ENCODE results near the gene GPC5. TPM values are rescaled to one million over a fixed set of nuclear protein-coding genes. Genes with fewer than 3 reads are reported as not detected.
"Not testable (repeated sequence)": the region's sequence is repeated elsewhere in the genome, so short reads cannot be mapped to it uniquely, and the experiment has no call there.

GPC5 gene
- total and polyA plus RNA-seq, 4 donors = 15.2 to 54.4 (median 24.0) TPM

DNA sequence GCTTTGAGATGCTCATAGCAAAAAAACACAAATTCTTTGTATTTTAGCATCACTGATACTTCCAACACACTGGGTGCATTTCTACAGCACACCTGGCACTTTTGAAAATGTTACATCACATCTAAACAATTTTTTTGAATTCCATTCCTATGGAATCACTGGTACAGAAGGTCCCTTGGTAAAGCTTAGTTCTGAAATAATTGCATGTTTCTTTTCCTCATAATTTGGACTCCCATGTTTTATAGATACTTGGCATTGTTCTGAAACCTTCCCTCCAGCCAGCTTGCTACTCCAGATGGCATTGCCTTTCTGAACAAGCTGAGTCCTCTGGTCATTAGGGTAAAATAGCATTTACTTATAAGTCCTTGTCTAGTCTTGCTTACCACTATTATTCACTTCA lies 1346.8 kb downstream of the GPC5 start:
- Histone ChIP-seq H3K36me3 (ENCODE audit: control insufficient read depth, insufficient read depth, low read length) (no peaks in the 10 kb centered on the region), H3K4me3 (ENCODE audit: low read depth, low read length) (no peak overlapping the region), H3K4me1 (ENCODE audit: control insufficient read depth, insufficient read depth, low read length) (no peaks in the 10 kb centered on the region), H3K27ac (ENCODE audit: low read depth, low read length) (no peak overlapping the region), H3K27me3 (ENCODE audit: control insufficient read depth, insufficient read depth, low read length) (no peaks in the 10 kb centered on the region), H3K9me3 (ENCODE audit: control insufficient read depth, insufficient read depth, low read length) (no peaks in the 10 kb centered on the region)
- peak in 2 of 6 donors; percentile 4 to 10 for DNase-seq (ENCODE audit: low read depth in 4 of 6, low spot score in 6 of 6)

DNA sequence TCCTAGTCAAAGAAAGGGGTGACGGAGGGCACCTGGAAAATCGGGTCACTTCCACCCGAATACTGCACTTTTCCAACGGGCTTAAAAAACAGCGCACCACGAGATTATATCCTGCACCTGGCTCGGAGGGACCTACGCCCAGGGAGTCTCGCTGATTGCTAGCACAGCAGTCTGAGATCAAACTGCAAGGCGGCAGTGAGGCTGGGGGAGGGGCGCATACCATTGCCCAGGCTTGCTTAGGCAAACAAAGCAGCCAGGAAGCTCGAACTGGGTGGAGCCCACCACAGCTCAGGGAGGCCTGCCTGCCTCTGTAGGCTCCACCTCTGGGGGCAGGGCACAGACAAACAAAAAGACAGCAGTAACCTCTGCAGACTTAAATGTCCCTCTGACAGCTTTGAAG lies 1354.3 kb downstream of the GPC5 start:
- not testable (repeated sequence) for DNase-seq (ENCODE audit: low read depth in 4 of 6, low spot score in 6 of 6); H3K4me1 ChIP-seq (ENCODE audit: control insufficient read depth, insufficient read depth, low read length); H3K36me3 ChIP-seq (ENCODE audit: control insufficient read depth, insufficient read depth, low read length); H3K27me3 ChIP-seq (ENCODE audit: control insufficient read depth, insufficient read depth, low read length); H3K9me3 ChIP-seq (ENCODE audit: control insufficient read depth, insufficient read depth, low read length); H3K4me3 ChIP-seq (ENCODE audit: low read depth, low read length); H3K27ac ChIP-seq (ENCODE audit: low read depth, low read length)
- WGBS (ENCODE audit: insufficient coverage) = 98% methylated on average over 8 of the region's 12 CpGs

DNA sequence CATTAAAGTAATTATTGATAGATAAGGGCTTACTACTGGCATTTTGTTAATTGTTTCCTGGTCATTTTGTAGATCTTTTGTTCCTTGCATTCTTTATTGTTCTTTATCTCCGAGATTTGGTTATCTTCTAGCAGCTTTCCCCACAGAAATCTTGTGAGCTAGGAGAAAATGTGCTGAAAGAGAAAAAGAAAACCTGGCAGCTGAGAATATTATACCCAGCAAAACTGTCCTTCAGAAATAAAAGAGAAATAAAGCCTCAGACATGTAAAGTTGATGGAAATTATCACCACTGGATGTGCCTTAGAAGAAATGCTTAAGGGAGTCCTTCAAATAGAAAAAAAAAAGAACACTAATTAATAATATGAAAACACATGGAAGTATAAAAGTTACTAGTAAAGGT lies 1363.3 kb downstream of the GPC5 start:
- H3K27me3 ChIP-seq (ENCODE audit: control insufficient read depth, insufficient read depth, low read length) = no peaks in the 10 kb centered on the region
- DNase-seq (ENCODE audit: low read depth in 4 of 6, low spot score in 6 of 6) = no peak
- no CpG with 5 or more reads among the region's 1 CpG for WGBS (ENCODE audit: insufficient coverage)
- H3K27ac ChIP-seq (ENCODE audit: low read depth, low read length) = no peak overlapping the region
- H3K36me3 ChIP-seq (ENCODE audit: control insufficient read depth, insufficient read depth, low read length) = no peaks in the 10 kb centered on the region
- peaks cover 1% of the 10 kb centered on the region for H3K9me3 ChIP-seq (ENCODE audit: control insufficient read depth, insufficient read depth, low read length)
- no peaks in the 10 kb centered on the region for H3K4me1 ChIP-seq (ENCODE audit: control insufficient read depth, insufficient read depth, low read length)
- H3K4me3 ChIP-seq (ENCODE audit: low read depth, low read length) = no peak overlapping the region

DNA sequence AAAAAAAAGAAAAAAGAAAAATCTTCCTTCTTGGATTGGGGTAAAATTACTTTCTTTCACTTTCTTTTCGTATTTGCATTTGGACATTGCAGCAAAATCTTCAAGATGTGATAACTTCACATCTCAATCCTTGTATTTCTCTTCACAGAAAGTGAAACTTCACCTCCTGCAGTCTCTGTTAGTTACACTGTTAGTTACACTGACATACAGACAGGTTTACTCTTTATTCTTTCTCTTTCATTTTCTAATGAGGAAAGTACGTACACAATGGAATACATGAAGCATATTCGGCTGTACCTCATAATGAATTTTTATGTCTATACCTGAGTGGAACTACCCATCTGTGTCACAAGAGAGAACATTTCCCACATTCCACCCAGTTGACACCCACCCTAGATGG lies 1369.0 kb downstream of the GPC5 start:
- 86% methylated on average over 1 of the region's 3 CpGs for WGBS (ENCODE audit: insufficient coverage)
- no peaks in the 10 kb centered on the region for H3K4me1 ChIP-seq (ENCODE audit: control insufficient read depth, insufficient read depth, low read length)
- no peaks in the 10 kb centered on the region for H3K36me3 ChIP-seq (ENCODE audit: control insufficient read depth, insufficient read depth, low read length)
- no peaks in the 10 kb centered on the region for H3K27me3 ChIP-seq (ENCODE audit: control insufficient read depth, insufficient read depth, low read length)
- H3K4me3 ChIP-seq (ENCODE audit: low read depth, low read length) = no peak overlapping the region
- DNase-seq (ENCODE audit: low read depth in 4 of 6, low spot score in 6 of 6) = no peak
- H3K9me3 ChIP-seq (ENCODE audit: control insufficient read depth, insufficient read depth, low read length) = no peaks in the 10 kb centered on the region
- no peak overlapping the region for H3K27ac ChIP-seq (ENCODE audit: low read depth, low read length)

DNA sequence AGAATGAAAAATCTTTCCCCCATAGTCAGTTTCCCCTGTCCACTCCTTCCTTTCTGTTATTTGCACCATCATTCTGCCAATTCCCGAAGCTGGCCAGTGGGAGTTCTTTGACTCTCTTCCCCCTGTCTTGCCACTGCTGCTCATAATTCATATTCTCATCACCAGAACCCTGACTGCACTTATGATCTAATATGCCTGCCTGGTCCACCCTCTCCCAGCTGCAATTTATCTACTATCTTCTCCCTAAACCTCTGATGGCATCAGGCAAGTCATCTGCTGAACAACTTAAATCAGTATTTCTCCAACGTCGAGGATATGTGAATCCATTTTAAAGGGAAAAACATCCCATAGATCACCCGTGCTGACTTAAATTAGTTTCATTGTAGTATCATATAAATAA lies 1370.2 kb downstream of the GPC5 start:
- DNase-seq (ENCODE audit: low read depth in 4 of 6, low spot score in 6 of 6) = no peak
- 100% methylated on average over 1 of the region's 4 CpGs for WGBS (ENCODE audit: insufficient coverage)
- H3K9me3 ChIP-seq (ENCODE audit: control insufficient read depth, insufficient read depth, low read length) = no peaks in the 10 kb centered on the region
- no peak overlapping the region for H3K27ac ChIP-seq (ENCODE audit: low read depth, low read length)
- H3K4me3 ChIP-seq (ENCODE audit: low read depth, low read length) = no peak overlapping the region
- no peaks in the 10 kb centered on the region for H3K36me3 ChIP-seq (ENCODE audit: control insufficient read depth, insufficient read depth, low read length)
- H3K4me1 ChIP-seq (ENCODE audit: control insufficient read depth, insufficient read depth, low read length) = no peaks in the 10 kb centered on the region
- H3K27me3 ChIP-seq (ENCODE audit: control insufficient read depth, insufficient read depth, low read length) = no peaks in the 10 kb centered on the region

DNA sequence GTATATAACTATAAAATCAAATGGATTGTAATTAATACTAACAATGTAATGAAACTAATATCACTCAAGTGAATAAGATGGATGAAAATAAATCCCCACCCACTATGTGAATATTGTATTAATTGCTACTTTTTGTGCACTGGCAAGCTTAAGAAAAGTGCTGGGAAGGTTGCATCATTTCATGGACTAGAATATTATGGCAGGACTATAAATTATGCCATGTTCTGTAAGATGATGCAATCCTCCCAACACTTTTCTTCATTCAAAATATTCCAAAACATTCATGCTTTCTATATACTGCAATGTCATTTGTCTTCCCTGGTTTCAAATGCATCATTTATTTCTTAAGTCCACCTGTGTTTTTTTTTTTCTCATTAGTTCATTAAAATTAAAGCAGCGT lies 1370.6 kb downstream of the GPC5 start:
- Histone ChIP-seq H3K9me3 (ENCODE audit: control insufficient read depth, insufficient read depth, low read length) (no peaks in the 10 kb centered on the region), H3K36me3 (ENCODE audit: control insufficient read depth, insufficient read depth, low read length) (no peaks in the 10 kb centered on the region), H3K4me3 (ENCODE audit: low read depth, low read length) (no peak overlapping the region), H3K27ac (ENCODE audit: low read depth, low read length) (no peak overlapping the region), H3K4me1 (ENCODE audit: control insufficient read depth, insufficient read depth, low read length) (no peaks in the 10 kb centered on the region), H3K27me3 (ENCODE audit: control insufficient read depth, insufficient read depth, low read length) (no peaks in the 10 kb centered on the region)
- no CpG with 5 or more reads among the region's 1 CpG for WGBS (ENCODE audit: insufficient coverage)
- DNase-seq (ENCODE audit: low read depth in 4 of 6, low spot score in 6 of 6) = no peak

DNA sequence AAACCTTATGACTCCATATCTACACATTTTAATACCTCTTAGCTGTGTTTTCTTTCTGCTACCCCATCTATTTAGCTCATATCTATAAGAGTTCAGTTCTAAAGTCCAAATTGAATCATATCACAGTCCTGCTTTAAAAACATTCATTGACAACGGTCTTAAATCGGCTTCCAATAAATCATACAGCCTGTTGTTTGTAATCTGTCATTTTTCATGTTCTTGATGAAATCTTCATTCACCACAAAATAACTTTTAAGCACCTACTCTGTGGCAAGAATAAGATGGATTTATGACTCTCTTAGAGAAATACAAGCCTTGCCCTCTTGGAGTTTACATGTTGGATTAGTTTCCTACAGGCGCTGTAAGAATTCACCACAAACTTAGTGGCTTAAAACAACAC lies 1377.2 kb downstream of the GPC5 start:
- no peak overlapping the region for H3K4me3 ChIP-seq (ENCODE audit: low read depth, low read length)
- no peaks in the 10 kb centered on the region for H3K27me3 ChIP-seq (ENCODE audit: control insufficient read depth, insufficient read depth, low read length)
- WGBS (ENCODE audit: insufficient coverage) = 80% methylated on average over 1 of the region's 3 CpGs
- no peak for DNase-seq (ENCODE audit: low read depth in 4 of 6, low spot score in 6 of 6)
- H3K27ac ChIP-seq (ENCODE audit: low read depth, low read length) = no peak overlapping the region
- H3K36me3 ChIP-seq (ENCODE audit: control insufficient read depth, insufficient read depth, low read length) = no peaks in the 10 kb centered on the region
- no peaks in the 10 kb centered on the region for H3K9me3 ChIP-seq (ENCODE audit: control insufficient read depth, insufficient read depth, low read length)
- H3K4me1 ChIP-seq (ENCODE audit: control insufficient read depth, insufficient read depth, low read length) = no peaks in the 10 kb centered on the region

DNA sequence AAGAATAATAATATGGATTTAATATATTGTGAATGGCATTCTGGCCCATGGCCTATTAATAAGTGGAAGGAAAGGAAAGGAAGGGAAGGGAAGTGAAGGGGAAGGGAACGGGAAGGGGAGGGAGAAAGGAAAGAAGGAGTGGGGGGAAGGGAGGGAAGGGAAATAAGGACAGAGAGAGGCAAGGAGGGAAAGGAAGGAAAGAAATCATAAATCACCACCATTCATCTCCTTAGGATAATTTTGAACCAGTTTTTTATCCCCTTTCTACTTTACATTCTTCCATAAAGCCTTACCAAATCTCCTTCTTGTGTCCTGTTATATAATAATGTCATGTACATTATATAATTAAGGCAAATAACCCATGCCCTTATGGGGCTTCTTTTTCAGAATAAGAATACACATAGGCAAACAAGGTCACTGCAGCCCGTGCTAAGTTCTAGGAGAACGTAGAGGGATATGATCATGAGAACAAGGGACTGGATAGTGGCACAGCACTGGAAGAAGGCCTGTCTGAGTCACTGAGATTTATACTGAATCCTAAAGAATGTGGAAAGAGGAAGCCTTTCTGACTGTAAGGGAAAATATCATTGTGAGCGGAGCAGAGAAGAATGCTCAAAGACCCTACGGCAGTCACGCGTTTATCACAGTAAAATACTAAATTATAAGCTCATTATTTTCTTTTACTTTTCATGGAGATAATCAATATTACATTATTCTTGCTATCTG lies 1383.7 kb downstream of the GPC5 start:
- WGBS (ENCODE audit: insufficient coverage) = 81% methylated on average over 3 of the region's 7 CpGs
- H3K36me3 ChIP-seq (ENCODE audit: control insufficient read depth, insufficient read depth, low read length) = no peaks in the 10 kb centered on the region
- no peaks in the 10 kb centered on the region for H3K9me3 ChIP-seq (ENCODE audit: control insufficient read depth, insufficient read depth, low read length)
- no peak overlapping the region for H3K4me3 ChIP-seq (ENCODE audit: low read depth, low read length)
- H3K4me1 ChIP-seq (ENCODE audit: control insufficient read depth, insufficient read depth, low read length) = no peaks in the 10 kb centered on the region
- no peaks in the 10 kb centered on the region for H3K27me3 ChIP-seq (ENCODE audit: control insufficient read depth, insufficient read depth, low read length)
- H3K27ac ChIP-seq (ENCODE audit: low read depth, low read length) = no peak overlapping the region
- DNase-seq (ENCODE audit: low read depth in 4 of 6, low spot score in 6 of 6) = no peak

DNA sequence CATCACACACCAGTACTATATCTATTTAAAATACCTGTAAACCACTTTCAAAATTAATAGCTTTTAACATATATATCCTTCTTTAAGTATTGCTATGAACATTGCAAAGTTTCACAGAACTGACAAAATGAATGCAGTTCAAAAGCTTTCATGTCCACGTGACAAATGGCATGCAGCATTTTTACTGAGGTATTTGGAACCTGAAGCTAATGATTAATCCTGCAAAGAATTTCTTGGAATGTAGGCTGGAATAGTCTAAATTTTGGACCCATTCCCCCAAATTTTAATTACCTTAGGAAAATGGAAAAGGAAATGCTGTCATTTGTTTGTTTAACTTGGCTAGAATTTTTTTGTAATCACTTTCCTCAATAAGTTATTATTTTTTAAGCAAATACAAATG lies 1404.4 kb downstream of the GPC5 start:
- Histone ChIP-seq H3K9me3 (ENCODE audit: control insufficient read depth, insufficient read depth, low read length) (no peaks in the 10 kb centered on the region), H3K27me3 (ENCODE audit: control insufficient read depth, insufficient read depth, low read length) (no peaks in the 10 kb centered on the region), H3K4me1 (ENCODE audit: control insufficient read depth, insufficient read depth, low read length) (no peaks in the 10 kb centered on the region), H3K4me3 (ENCODE audit: low read depth, low read length) (no peak overlapping the region), H3K36me3 (ENCODE audit: control insufficient read depth, insufficient read depth, low read length) (no peaks in the 10 kb centered on the region), H3K27ac (ENCODE audit: low read depth, low read length) (no peak overlapping the region)
- no peak for DNase-seq (ENCODE audit: low read depth in 4 of 6, low spot score in 6 of 6)
- WGBS (ENCODE audit: insufficient coverage) = no CpG with 5 or more reads among the region's 1 CpG

DNA sequence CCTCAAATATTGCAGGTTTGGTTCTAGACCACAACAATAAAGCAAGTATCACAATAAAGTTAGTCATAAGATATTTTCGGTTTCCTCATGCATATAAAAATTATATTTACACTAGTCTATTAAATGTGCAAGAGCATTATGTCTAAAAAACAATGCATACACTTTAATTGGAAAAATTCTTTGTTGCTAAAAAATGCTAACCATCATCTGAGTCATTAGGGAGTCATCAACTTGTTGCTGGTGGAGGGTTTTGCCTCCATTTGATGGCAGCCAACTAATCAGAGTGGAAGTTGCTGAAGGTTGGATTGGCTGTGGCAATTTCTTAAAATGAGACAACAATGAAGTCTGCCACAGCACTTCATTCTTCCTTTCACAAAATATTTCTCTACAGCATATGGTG lies 1405.9 kb downstream of the GPC5 start:
- Histone ChIP-seq H3K27ac (ENCODE audit: low read depth, low read length) (no peak overlapping the region), H3K4me3 (ENCODE audit: low read depth, low read length) (no peak overlapping the region), H3K9me3 (ENCODE audit: control insufficient read depth, insufficient read depth, low read length) (no peaks in the 10 kb centered on the region), H3K4me1 (ENCODE audit: control insufficient read depth, insufficient read depth, low read length) (no peaks in the 10 kb centered on the region), H3K27me3 (ENCODE audit: control insufficient read depth, insufficient read depth, low read length) (no peaks in the 10 kb centered on the region), H3K36me3 (ENCODE audit: control insufficient read depth, insufficient read depth, low read length) (no peaks in the 10 kb centered on the region)
- no peak for DNase-seq (ENCODE audit: low read depth in 4 of 6, low spot score in 6 of 6)
- WGBS (ENCODE audit: insufficient coverage) = no CpG with 5 or more reads among the region's 1 CpG

Data from spinal cord (tissue), 10 donors.